ENCODE results near the gene RNF144B. TPM values are rescaled to one million over a fixed set of nuclear protein-coding genes. Genes with fewer than 3 reads are reported as not detected.

Gene RNF144B
- total and polyA plus RNA-seq, 2 experiments from 2014 or later = 4.2 to 9.0 TPM

GRCh38 chr6:18397701-18398100, 10.6 kb downstream of the RNF144B start:
- Mint-ChIP-seq H3K4me1 (peaks cover 42% of the 10 kb centered on the region), H3K4me3 (no peak overlapping the region), H3K36me3 (ENCODE audit: low read depth) (peaks cover 8% of the 10 kb centered on the region; the same call in 1 of the 3 replicates), H3K27ac (peak overlapping the region; percentile 24; the same call in 1 of the 2 replicates), H3K9me3 (no peaks in the 10 kb centered on the region), H3K27me3 (ENCODE audit: insufficient read depth, low read depth, poor library complexity) (no peaks in the 10 kb centered on the region)
- no peak for ATAC-seq
- DNase-seq (ENCODE audit: low spot score) = no peak
- TF ChIP-seq POLR2AphosphoS5 (IDR thresholded peaks at IDR 0.05; ENCODE audit: low read depth) = no peak
- no peak for TF ChIP-seq EZH2 (IDR thresholded peaks at IDR 0.05; ENCODE audit: low read depth, unreplicated experiment)
- TF ChIP-seq CTCF (conservative IDR thresholded peaks at IDR 0.05; ENCODE audit: low read depth in 2 of 2) = no peak
- TF ChIP-seq ZNF462 (CRISPR knock-in tag; IDR thresholded peaks at IDR 0.05) = no peak
- no peak for TF ChIP-seq JUNB (IDR thresholded peaks at IDR 0.05; ENCODE audit: unreplicated experiment)
- no peak for TF ChIP-seq CREB1 (CRISPR knock-in tag; IDR thresholded peaks at IDR 0.05; ENCODE audit: low read depth)
- TF ChIP-seq NANOG (IDR thresholded peaks at IDR 0.05; ENCODE audit: borderline replicate concordance) = no peak
- no peak for TF ChIP-seq ZNF114 (CRISPR knock-in tag; IDR thresholded peaks at IDR 0.05)
- TF ChIP-seq EZH2phosphoT487 (IDR thresholded peaks at IDR 0.05; ENCODE audit: unreplicated experiment) = no peak
- no peak for TF ChIP-seq ETS1 (IDR thresholded peaks at IDR 0.05)
- TF ChIP-seq ZNF331 (CRISPR knock-in tag; IDR thresholded peaks at IDR 0.05; ENCODE audit: low read depth) = no peak
- no peak for TF ChIP-seq REST (IDR thresholded peaks at IDR 0.05; ENCODE audit: unreplicated experiment)
- TF ChIP-seq STAT1 (IDR thresholded peaks at IDR 0.05; ENCODE audit: unreplicated experiment) = no peak
- Histone ChIP-seq H3F3A (replicated peaks; ENCODE audit: low read depth) (no peaks in the 10 kb centered on the region; the same call in 1 of the 2 replicates), H3K4me1 (ENCODE audit: insufficient read depth) (peaks cover 33% of the 10 kb centered on the region), H3K79me2 (replicated peaks; ENCODE audit: insufficient read depth) (peaks cover 24% of the 10 kb centered on the region), H3K27me3 (ENCODE audit: insufficient read depth) (no peaks in the 10 kb centered on the region), H4K20me1 (replicated peaks; ENCODE audit: insufficient read depth) (no peaks in the 10 kb centered on the region), H3K4me3 (no peak overlapping the region), H3K36me3 (ENCODE audit: insufficient read depth) (no peaks in the 10 kb centered on the region; the same call in 1 of the 2 replicates), H3K27ac (ENCODE audit: low read depth) (no peak overlapping the region), H3K9me2 (ENCODE audit: insufficient read depth) (0 out of 2 replicates have a peak, but pooled peaks cover 2% of the 10 kb centered on the region), H3K4me2 (no peak overlapping the region), H2AFZ (no peak overlapping the region)
